Measurements from ENCODE around the gene PGLYRP4. TPM values are rescaled to one million over a fixed set of nuclear protein-coding genes. Genes with fewer than 3 reads are reported as not detected.

PGLYRP4 gene
- total and polyA plus RNA-seq, 2 donors (not counting 1 experiment from before 2014, with no cell fraction given) = not detected

DNA sequence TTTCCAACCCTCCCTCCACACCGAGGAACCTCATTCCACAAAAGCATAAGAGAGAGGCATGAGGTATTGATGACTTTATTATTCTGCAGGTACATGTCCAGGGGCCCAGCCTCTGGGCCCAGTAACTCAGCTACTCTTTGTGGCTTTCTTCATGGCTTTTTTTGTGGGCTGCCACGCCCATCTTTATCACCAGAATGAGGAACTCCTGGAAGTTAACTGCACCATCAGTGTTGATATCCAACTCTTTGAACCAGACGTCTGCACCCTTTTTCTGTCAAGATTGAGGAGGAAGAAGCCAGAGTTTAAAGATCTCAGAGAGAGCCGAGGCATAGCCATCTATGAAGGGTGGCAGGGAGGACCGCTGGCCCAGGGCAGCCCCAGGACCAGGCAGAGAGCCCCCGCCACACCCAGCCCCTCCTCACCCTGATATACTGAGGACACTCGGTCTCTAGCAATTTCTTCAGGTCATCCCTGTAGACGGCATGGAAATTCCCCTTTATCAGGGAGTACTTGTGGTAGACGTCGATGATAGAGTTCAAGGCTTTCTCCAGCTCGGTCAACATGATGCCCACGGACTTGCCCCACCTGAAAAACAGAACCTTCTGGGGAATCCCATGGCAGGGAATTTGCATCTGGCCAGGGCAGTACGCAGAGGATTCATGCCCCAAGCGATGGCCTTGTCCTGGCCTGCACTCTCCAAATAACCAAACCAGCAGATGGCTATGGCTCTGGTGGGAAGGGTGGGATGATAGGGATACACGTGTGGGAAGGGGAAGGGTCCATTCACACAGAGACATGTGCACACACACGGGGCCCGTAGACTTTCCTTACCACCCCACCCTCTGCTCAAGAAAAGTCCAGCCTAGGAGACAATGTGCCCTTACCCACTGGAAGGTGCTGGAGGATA lies 41.6 kb upstream of the PGLYRP4 start:
- Histone ChIP-seq H3K4me3 (ENCODE audit: control extremely low read depth in 1 of 5, extremely low read depth in 1 of 5, insufficient read depth in 1 of 5, low read depth in 2 of 5, low read length in 4 of 5) (peak overlapping the region in 1 of 5 experiments; percentile 56), H3K36me3 (replicated peaks in 1 of 2; ENCODE audit: control extremely low read depth in 1 of 2, control insufficient read depth in 1 of 2, extremely low read depth in 1 of 2, insufficient read depth in 2 of 2, low read length in 1 of 2) (no peaks in the 10 kb centered on the region), H3K9me3 (ENCODE audit: control extremely low read depth in 1 of 3, control insufficient read depth in 2 of 3, insufficient read depth in 1 of 3, low read length in 2 of 3) (no peaks in the 10 kb centered on the region), H4K20me1 (ENCODE audit: control insufficient read depth, insufficient read depth, low read length, poor library complexity, severe bottlenecking) (no peaks in the 10 kb centered on the region), H3K79me2 (ENCODE audit: control insufficient read depth, insufficient read depth, low read length) (no peaks in the 10 kb centered on the region), H3K4me1 (ENCODE audit: control insufficient read depth in 2 of 2, insufficient read depth in 2 of 2, low read length in 2 of 2) (no peaks in the 10 kb centered on the region), H3K27me3 (replicated peaks in 1 of 4; ENCODE audit: control extremely low read depth in 1 of 4, control insufficient read depth in 3 of 4, insufficient read depth in 4 of 4, low read length in 3 of 4) (peaks cover 0 to 4% (median 0%) of the 10 kb centered on the region in 4 experiments), H3K27ac (ENCODE audit: low read length in 2 of 2) (no peak overlapping the region), H2AFZ (ENCODE audit: insufficient read depth, low read depth, low read length, poor library complexity, severe bottlenecking) (no peak overlapping the region), H3K4me2 (replicated peaks; ENCODE audit: low read depth, low read length, poor library complexity, severe bottlenecking) (no peak overlapping the region), H3K9ac (ENCODE audit: low read length) (no peak overlapping the region)
- no peak for DNase-seq
- Mint-ChIP-seq H3K27me3 (peaks cover 31% of the 10 kb centered on the region), H3K9me3 (ENCODE audit: insufficient read depth) (no peaks in the 10 kb centered on the region), H3K4me1 (no peaks in the 10 kb centered on the region), H3K4me3 (no peak overlapping the region), H3K27ac (no peak overlapping the region)
- intact Hi-C loops (cut with micrococcal nuclease) = no loop called here
- WGBS (ENCODE audit: insufficient coverage) = 84% methylated on average over 7 of the region's 17 CpGs
- no peak for TF ChIP-seq EZH2 (IDR thresholded peaks at IDR 0.05; ENCODE audit: borderline replicate concordance, insufficient read depth, low read depth, low read length, poor library complexity, severe bottlenecking)
- TF ChIP-seq, protein P1, sequence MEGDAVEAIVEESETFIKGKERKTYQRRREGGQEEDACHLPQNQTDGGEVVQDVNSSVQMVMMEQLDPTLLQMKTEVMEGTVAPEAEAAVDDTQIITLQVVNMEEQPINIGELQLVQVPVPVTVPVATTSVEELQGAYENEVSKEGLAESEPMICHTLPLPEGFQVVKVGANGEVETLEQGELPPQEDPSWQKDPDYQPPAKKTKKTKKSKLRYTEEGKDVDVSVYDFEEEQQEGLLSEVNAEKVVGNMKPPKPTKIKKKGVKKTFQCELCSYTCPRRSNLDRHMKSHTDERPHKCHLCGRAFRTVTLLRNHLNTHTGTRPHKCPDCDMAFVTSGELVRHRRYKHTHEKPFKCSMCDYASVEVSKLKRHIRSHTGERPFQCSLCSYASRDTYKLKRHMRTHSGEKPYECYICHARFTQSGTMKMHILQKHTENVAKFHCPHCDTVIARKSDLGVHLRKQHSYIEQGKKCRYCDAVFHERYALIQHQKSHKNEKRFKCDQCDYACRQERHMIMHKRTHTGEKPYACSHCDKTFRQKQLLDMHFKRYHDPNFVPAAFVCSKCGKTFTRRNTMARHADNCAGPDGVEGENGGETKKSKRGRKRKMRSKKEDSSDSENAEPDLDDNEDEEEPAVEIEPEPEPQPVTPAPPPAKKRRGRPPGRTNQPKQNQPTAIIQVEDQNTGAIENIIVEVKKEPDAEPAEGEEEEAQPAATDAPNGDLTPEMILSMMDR (IDR thresholded peaks at IDR 0.05) = no peak
- no peak for ATAC-seq (ENCODE audit: low read depth)
- ChIA-PET CTCF (no interaction called here), POLR2A (no interaction called here)

DNA sequence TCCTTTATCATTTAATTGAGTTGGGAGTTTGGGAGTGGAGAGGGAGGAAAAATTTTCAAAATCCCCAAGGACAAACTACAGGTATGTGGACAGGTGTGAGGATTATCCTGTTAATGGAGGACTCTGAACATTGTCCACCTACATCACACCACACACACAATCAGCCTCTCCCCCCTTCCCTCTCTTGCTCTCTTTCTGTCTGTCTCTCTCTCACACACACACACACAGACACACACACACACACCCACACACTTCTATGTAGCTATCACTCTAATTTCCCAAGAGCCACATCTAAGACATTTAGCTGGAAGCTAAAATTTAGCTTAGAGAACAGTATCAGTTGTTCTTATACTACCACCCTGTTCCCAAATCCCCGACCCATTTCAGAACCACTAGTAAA lies 40.8 kb upstream of the PGLYRP4 start:
- Mint-ChIP-seq H3K4me3 (no peak overlapping the region), H3K4me1 (no peaks in the 10 kb centered on the region), H3K27me3 (peaks cover 29% of the 10 kb centered on the region), H3K9me3 (ENCODE audit: insufficient read depth) (no peaks in the 10 kb centered on the region), H3K27ac (no peak overlapping the region)
- ATAC-seq (ENCODE audit: low read depth) (no peak), DNase-seq (no peak)
- ChIA-PET CTCF (no interaction called here), POLR2A (no interaction called here)
- intact Hi-C loops (cut with micrococcal nuclease) = no loop called here
- Histone ChIP-seq H3K79me2 (ENCODE audit: control insufficient read depth, insufficient read depth, low read length) (no peaks in the 10 kb centered on the region), H4K20me1 (ENCODE audit: control insufficient read depth, insufficient read depth, low read length, poor library complexity, severe bottlenecking) (no peaks in the 10 kb centered on the region), H2AFZ (ENCODE audit: insufficient read depth, low read depth, low read length, poor library complexity, severe bottlenecking) (no peak overlapping the region), H3K4me3 (ENCODE audit: control extremely low read depth in 1 of 5, extremely low read depth in 1 of 5, insufficient read depth in 1 of 5, low read depth in 2 of 5, low read length in 4 of 5) (peak overlapping the region in 1 of 5 experiments; percentile 56), H3K9ac (ENCODE audit: low read length) (no peak overlapping the region), H3K9me3 (ENCODE audit: control extremely low read depth in 1 of 3, control insufficient read depth in 2 of 3, insufficient read depth in 1 of 3, low read length in 2 of 3) (no peaks in the 10 kb centered on the region), H3K36me3 (replicated peaks in 1 of 2; ENCODE audit: control extremely low read depth in 1 of 2, control insufficient read depth in 1 of 2, extremely low read depth in 1 of 2, insufficient read depth in 2 of 2, low read length in 1 of 2) (no peaks in the 10 kb centered on the region), H3K27me3 (replicated peaks in 1 of 4; ENCODE audit: control extremely low read depth in 1 of 4, control insufficient read depth in 3 of 4, insufficient read depth in 4 of 4, low read length in 3 of 4) (peaks cover 0 to 7% (median 0%) of the 10 kb centered on the region in 4 experiments), H3K27ac (ENCODE audit: low read length in 2 of 2) (no peak overlapping the region), H3K4me2 (replicated peaks; ENCODE audit: low read depth, low read length, poor library complexity, severe bottlenecking) (no peak overlapping the region), H3K4me1 (ENCODE audit: control insufficient read depth in 2 of 2, insufficient read depth in 2 of 2, low read length in 2 of 2) (no peaks in the 10 kb centered on the region)
- TF ChIP-seq, protein P1 (IDR thresholded peaks at IDR 0.05) = no peak
- no peak for TF ChIP-seq EZH2 (IDR thresholded peaks at IDR 0.05; ENCODE audit: borderline replicate concordance, insufficient read depth, low read depth, low read length, poor library complexity, severe bottlenecking)
- WGBS (ENCODE audit: insufficient coverage) = no CpG with 5 or more reads among the region's 1 CpG

Data from B cell (primary cell).